SK-N-SH (cell line): Measurements from ENCODE around the gene NT5DC2.

Experiments
- GABPA ChIP-seq: IDR thresholded peaks from 2 replicates; pipeline ENCODE4 v1.4.0; 2012; ENCODE audit warnings: low read depth, mild to moderate bottlenecking
- RCOR1 ChIP-seq: fragments of 150-350 bp; IDR thresholded peaks from 2 replicates; pipeline ENCODE4 v1.6.1; 2017; ENCODE audit warnings: antibody characterized with exemption, low read length

DNA sequence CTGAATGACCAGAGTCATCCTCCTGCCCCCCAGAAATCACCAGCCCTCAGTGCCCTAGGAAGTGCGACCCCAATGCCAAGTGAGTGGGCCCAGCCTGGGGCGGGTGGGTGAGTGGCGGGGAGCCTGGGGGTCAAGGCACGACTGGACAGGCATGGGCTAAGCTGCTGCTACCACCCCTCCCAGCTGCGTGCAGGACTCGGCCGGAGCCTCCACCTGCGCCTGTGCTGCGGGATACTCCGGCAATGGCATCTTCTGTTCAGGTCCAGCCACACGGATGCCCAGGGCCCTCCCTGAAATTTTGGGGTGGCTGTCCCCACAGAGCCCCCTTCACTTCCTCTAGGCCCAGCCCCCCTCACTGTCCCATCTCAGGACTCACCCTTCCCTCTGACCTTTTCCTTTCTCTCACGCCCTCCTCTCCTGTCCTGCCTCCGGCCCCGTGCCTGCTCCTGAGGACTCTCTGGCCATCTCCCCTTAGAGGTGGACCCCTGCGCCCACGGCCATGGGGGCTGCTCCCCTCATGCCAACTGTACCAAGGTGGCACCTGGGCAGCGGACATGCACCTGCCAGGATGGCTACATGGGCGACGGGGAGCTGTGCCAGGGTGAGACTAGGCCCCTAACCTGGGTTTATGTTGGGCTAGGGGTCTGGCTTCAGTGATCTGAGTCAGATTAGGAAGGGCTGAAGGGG is 17.0 kb downstream of the NT5DC2 start:
- TF ChIP-seq RCOR1 (no peak), GABPA (no peak)
